ENCODE results near the gene GFPT2. TPM values are rescaled to one million over a fixed set of nuclear protein-coding genes. Genes with fewer than 3 reads are reported as not detected.

The GFPT2 gene
- total and polyA plus RNA-seq, 10 of the 15 experiments (the other 5 are each of a cell fraction or from before 2014, with no cell fraction given) = 0.05 to 0.33 (median 0.11) TPM; not detected in 4

- TF ChIP-seq CHD2 (IDR thresholded peaks at IDR 0.05; ENCODE audit: borderline replicate concordance, low read depth, low read length) = no peak
- no peak for TF ChIP-seq CHD4 (IDR thresholded peaks at IDR 0.05)
- no peak for TF ChIP-seq EP300 (IDR thresholded peaks at IDR 0.05; ENCODE audit: borderline replicate concordance in 1 of 2, control insufficient read depth in 1 of 2, low read depth in 2 of 2, low read length in 2 of 2)
- TF ChIP-seq, protein P1, sequence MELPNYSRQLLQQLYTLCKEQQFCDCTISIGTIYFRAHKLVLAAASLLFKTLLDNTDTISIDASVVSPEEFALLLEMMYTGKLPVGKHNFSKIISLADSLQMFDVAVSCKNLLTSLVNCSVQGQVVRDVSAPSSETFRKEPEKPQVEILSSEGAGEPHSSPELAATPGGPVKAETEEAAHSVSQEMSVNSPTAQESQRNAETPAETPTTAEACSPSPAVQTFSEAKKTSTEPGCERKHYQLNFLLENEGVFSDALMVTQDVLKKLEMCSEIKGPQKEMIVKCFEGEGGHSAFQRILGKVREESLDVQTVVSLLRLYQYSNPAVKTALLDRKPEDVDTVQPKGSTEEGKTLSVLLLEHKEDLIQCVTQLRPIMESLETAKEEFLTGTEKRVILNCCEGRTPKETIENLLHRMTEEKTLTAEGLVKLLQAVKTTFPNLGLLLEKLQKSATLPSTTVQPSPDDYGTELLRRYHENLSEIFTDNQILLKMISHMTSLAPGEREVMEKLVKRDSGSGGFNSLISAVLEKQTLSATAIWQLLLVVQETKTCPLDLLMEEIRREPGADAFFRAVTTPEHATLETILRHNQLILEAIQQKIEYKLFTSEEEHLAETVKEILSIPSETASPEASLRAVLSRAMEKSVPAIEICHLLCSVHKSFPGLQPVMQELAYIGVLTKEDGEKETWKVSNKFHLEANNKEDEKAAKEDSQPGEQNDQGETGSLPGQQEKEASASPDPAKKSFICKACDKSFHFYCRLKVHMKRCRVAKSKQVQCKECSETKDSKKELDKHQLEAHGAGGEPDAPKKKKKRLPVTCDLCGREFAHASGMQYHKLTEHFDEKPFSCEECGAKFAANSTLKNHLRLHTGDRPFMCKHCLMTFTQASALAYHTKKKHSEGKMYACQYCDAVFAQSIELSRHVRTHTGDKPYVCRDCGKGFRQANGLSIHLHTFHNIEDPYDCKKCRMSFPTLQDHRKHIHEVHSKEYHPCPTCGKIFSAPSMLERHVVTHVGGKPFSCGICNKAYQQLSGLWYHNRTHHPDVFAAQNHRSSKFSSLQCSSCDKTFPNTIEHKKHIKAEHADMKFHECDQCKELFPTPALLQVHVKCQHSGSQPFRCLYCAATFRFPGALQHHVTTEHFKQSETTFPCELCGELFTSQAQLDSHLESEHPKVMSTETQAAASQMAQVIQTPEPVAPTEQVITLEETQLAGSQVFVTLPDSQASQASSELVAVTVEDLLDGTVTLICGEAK (IDR thresholded peaks at IDR 0.05; ENCODE audit: borderline replicate concordance) = no peak
- no peak for TF ChIP-seq PRDM15 (CRISPR knock-in tag; IDR thresholded peaks at IDR 0.05)
- no peak for TF ChIP-seq NFIC (IDR thresholded peaks at IDR 0.05; ENCODE audit: low read depth, low read length)
- TF ChIP-seq ZBTB11 (CRISPR knock-in tag; IDR thresholded peaks at IDR 0.05) = no peak
- TF ChIP-seq CBX3 (IDR thresholded peaks at IDR 0.05; ENCODE audit: borderline replicate concordance, low read depth) = no peak
- no peak for TF ChIP-seq MEF2B (IDR thresholded peaks at IDR 0.05; ENCODE audit: partially characterized antibody, poor library complexity, severe bottlenecking)
These were observed 78.4 kb downstream of the GFPT2 start (continued) for GRCh38 chr5:180274695-180275094.

Measured in GM12878 (cell line).